Embryonic facial prominence (tissue), 1 donor: ENCODE results near the gene PAGR1.
"Not testable (repeated sequence)": the region's sequence is repeated elsewhere in the genome, so short reads cannot be mapped to it uniquely, and the experiment has no call there.

ENCODE experiments used
- DNase-seq: peaks from one replicate; pipeline ENCODE4 v3.0.0-alpha.2; 2016; ENCODE audit errors: extremely low spot score

Gene PAGR1

DNA sequence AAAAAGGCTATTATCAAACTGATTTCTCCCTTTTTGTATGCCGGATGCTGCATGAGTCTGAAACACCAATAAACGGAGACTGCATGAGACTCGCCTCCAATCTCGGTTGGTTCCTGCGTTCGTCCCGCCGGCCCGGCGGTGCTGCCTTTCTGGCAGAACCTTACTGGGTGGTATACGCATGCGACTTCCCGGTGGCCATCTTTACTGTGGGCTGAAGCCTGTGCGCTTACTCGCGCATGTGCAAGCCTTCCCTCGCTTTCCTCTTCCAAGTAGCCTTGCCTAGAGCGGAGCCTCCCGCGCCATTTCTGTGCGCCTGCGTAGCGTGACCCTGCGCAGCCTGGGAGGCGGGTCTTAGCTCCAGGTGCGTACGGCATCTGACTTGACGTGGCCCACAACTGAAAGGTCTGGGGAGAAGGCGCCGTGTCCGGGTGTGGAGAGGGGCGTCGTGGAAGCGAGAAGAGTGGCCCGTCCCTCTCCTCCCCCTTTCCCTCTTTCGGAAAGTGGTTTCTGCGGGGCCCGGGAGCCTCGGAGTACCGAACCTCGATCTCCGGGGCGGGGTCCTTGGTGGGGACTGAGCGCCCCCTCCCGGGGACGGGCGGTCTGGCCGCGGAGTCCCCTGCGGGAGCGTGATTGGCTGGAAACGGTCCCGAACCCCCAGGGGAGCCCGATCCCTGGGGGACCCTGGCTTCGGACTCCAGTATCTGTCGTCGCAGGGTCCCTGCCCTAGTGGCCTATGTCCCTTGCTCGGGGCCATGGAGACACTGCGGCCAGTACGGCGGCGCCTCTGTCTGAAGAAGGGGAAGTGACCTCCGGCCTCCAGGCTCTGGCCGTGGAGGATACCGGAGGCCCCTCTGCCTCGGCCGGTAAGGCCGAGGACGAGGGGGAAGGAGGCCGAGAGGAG is at the start of gene PAGR1:
TSS of gene PAGR1 (plus strand) at position 360 of the 901 bp plus-strand sequence. CDS start at position 734, 374 bp downstream.
- DNase-seq, result peak; percentile 99

DNA sequence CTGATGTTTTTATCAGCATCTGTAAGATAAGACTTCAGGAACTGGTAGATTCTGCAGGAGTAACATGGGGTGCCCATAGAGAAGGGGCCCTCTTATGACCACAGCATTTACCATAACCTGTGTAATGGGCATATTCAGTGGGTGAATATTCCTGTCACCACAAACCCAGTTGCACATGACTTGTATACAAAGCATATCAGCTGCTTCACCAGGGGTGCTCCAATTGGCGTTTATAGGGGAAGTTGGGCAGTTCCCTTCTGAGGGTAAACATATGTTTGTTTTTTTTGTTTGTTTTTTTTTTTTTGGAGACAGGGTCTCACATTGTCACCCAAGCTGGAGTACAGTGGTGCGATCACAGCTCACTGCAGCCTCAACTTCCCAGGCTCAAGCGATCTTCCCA is 49.4 kb upstream of the PAGR1 start:
- DNase-seq, result no peak

GRCh38 chr16:29767062-29767461 is 48.9 kb upstream of the PAGR1 start:
- no peak for DNase-seq

DNA sequence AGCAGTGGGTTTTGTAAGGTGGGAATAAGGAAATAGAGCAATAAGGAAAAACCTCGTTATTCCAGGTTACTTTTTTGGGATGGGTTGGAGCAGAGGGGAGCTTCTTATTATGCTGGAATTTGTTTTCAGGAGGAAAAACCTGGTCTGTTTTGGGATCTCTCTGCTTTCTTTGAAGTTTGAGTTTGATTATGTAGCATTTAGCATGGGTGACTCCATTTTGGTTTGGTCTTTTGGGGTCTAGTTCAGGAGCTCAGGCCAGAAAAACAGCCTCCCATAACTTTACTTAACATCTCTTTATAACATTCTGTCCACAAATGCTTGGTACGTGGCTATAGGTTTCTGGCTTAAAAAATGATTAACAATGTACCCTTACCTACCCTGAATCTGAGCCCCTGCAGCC is 46.4 kb upstream of the PAGR1 start:
- no peak for DNase-seq

- no peak for DNase-seq
Measured at GRCh38 chr16:29770250-29770929, 45.6 kb upstream of the PAGR1 start.

- DNase-seq, result not testable (repeated sequence)
Measured at GRCh38 chr16:29772330-29772729, 43.6 kb upstream of the PAGR1 start.

- no peak for DNase-seq
Measured at GRCh38 chr16:29774730-29775129, 41.2 kb upstream of the PAGR1 start.

DNA sequence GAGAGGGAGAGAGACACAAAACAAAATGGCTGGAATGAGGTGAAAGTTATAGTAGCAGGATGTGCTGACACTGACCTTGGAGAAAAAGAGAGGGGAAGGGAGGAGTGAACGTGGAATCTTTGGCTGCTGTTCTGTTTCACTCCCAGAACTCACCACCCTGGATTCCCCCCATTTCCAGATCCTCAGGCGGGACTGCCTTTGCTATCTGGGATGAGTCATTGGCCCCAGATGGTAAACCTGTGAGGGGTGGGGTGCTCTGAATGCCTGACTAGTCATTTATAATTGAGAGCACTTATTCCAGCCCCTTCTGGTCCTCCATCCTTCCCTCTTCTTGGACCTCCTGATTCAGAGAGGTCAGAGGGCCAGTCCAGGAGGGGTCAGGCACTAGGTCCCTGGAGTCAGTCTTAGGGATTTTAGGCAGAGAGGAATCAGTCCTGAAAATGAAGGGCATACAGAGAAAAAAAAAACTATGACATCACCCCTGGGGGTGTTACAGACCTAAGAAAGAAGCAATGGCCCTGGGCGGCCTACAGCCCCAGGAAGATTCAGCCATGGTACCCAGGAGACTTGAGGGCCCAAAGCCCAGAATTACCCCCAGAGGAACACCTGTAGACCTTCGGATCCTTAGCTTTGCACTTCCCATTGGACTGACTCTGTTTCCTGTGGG is 40.1 kb upstream of the PAGR1 start:
- DNase-seq, result no peak

DNA sequence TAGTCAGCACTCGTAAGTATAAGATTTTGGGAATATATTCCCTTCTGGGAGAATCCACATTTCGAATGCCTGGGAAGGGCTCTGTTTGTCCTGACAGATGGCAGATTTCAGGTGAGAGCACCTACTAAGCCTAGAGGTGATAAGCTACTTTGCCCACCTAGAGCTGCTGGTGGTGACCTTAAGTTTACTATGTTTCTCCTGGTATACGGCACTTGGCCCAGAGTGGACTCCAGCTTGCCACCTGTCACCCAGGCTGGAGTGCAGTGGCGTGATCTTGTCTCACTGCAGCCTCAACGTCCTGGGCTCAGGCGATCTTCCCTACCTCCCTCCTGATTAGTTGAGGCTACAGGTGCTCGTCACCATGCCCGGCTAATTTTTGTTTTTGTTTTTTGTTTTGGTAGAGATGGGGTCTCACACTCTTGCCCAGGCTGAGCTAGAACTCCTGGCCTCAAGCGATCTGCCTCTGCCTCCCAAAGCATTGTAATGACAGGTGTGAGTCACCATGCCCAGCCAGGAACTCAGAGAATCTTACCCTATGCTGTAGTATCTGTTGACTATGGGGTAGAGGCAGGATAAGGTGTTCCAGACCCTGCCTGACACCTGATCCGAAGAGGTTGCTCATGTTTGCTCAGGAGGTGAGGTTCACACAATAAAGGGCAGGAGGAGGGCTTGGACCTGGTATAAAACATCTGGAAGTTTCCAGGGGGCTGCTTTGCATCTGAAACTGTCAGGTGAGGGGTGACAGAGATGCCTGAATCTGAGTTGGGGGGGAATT is 38.2 kb upstream of the PAGR1 start, which contains the start of gene ZG16:
TSS of gene ZG16 (plus strand) at position 681 of the 775 bp plus-strand sequence. CDS start 1,011 bp downstream, outside the sequence.
- DNase-seq, result no peak

DNA sequence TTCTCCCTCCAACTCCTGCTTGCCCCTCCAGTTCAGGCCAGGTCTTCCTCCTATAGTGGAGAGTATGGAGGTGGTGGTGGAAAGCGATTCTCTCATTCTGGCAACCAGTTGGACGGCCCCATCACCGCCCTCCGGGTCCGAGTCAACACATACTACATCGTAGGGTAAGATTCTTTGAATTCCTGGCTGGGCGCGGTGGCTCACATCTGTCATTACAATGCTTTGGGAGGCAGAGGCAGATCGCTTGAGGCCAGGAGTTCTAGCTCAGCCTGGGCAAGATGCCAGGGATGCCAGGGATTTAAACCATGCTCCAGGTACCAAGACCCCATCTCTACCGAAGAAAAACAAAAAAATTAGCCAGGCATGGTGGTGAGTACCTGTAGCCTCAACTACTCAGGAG is 36.5 kb upstream of the PAGR1 start:
- no peak for DNase-seq

DNA sequence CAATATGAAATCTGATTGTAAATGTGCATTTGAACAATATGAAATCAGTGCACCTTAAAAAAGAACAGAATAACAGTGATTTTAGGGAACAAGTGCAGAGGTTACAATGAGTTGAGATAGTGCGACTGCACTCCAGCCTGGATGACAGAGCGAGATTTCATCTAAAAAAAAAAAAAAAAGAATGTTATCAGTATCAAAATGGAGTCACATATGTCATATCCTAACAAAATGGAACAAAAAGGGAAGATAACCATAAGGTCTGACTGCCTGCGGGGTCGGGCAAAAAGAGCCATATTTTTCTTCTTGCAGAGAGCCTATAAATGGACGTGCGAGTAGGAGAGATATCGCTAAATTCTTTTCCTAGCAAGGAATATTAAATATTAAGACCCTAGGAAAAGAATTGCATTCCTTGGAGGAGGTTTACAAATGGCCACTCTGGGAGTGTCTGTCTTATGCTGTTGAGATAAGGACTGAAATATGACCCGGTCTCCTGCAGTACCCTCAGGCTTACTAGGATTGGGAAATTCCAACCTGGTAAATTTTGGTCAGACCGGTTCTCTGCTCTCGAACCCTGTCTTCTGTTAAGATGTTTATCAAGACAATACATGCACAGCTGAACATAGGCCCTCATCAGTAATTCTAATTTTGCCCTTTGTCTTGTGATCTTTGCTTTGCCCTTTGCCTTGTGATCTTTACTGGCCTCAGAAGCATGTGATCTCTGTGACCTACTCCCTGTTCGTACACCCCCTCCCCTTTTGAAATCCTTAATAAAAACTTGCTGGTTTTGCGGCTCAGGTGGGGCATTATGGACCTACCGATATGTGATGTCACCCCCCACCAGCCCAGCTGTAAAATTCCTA is 32.6 kb upstream of the PAGR1 start:
- not testable (repeated sequence) for DNase-seq

GRCh38 chr16:29784157-29784556 is 31.8 kb upstream of the PAGR1 start:
- DNase-seq, result no peak

DNA sequence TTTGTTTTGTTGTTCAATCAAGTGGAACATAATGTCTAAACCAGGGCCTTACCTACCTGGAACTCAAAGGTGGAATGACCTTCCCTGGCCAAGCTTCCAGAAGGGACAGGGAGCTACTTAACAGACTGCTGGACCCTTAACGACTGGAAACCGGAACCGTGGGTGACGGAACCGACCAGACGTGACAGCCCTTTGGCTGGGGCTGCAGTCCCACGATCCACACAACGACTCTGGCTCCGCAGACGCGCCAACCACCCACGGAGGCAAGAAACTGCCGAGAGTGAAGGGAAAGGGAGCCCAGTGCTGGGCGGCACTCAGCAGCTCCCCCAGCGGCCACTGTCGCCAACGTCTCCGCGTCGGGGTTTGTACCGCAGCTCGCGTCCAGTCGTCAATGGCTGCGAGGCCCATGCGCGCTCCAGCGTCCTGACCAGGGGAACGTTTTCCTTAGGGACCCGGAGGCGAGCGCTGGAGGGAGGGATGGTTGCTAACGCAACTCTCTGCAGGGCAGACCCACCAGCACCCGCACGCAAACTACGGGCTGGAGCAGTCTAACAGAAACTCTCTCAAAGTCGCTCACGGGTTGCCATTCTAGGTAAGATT is 31.0 kb upstream of the PAGR1 start:
- DNase-seq, result no peak

- not testable (repeated sequence) for DNase-seq
Measured at GRCh38 chr16:29787155-29787554, 28.8 kb upstream of the PAGR1 start.

DNA sequence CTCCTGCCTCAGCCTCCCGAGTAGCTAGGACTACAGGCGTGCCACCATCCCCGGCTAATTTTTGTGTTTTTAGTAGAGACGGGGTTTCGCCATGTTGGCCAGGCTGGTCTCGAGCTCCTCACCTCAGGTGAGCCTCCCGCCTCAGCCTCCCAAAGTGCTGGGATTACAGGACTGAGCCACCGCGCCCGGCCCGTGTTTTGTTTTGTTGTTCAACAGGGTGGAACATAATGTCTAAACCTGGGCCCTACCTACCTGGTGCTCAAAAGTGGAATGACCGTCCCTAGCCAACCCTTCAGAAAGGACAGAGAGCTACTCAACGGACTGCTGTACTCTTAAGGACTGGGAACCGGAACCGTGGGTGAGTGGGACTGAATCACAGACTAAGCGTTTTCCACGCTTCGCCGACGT is 26.2 kb upstream of the PAGR1 start:
- DNase-seq, result no peak

DNA sequence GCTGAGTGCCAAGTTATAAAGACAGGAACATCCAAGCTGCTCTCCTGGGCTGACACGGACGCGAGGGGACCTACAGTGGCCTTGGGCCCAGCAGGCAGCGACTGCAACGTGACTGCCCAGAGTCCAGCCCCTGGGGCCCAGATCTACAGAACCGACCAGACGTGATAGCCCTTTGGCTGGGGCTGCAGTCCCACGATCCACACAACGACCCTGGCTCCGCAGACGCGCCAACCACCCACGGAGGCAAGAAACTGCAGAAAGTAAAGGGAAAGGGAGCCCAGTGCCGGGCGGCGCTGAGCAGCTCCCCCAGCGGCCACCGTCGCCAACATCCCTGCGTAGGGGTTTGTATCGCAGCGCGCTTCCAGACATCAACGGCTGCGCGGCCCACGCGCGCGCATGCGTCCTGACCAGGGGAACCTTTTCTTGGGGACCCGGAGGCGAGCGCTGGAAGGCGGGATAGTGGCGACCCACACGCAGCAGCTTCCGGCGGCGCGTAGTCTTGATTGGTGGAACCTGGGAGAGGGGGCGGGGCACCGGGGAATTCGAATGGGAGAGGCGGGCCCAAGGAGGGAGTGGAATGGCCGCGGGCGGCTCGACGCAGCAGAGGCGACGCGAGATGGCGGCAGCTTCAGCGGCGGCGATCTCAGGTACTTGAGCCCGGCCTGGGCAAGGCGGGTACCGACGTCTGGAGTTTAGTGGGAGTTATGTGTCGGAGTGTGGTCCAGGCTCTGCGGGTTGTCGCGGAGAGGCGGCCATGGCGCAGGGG is 25.6 kb upstream of the PAGR1 start, which contains the start of gene KIF22:
TSS of gene KIF22 (plus strand) at position 569 of the 766 bp plus-strand sequence. CDS start at position 578, 9 bp downstream.
- DNase-seq, result peak; percentile 96

GRCh38 chr16:29790949-29791844 is 24.8 kb upstream of the PAGR1 start:
- no peak for DNase-seq
